HL-60/S4 treated with phorbol 12-myristate 13-acetate at 8.2 ng/mL for 4 days and 3 days (cell line): ENCODE data around the gene VDR.

Experiments used
- in situ Hi-C: fragments of 300-500 bp; cut with MboI; formaldehyde crosslinking; loops from 2 replicates; pipeline ENCODE4 v1.15.0; 2022; ENCODE audit warnings: low sequenced_read_pairs

The VDR gene

DNA sequence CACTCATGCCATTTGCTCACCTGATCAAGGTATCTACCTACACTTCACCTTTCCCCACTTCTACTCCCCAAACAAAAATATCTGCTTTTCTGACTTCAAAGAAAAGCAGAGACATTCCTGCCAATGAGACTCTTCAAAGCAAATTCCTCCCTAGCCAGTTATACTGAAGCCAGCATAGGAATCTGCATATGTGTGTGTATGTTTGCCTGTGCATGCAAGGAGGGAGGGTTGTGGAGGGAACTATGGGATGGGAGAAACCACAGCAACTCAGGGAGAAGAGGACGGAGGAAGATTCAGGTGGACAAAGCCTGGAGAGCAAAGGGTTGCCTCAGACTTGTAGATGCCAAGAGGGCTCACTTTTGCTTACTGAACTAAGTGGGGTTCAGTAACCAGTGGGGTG, 26.4 kb upstream of the VDR start:
- in situ Hi-C loops, result no loop called here

DNA sequence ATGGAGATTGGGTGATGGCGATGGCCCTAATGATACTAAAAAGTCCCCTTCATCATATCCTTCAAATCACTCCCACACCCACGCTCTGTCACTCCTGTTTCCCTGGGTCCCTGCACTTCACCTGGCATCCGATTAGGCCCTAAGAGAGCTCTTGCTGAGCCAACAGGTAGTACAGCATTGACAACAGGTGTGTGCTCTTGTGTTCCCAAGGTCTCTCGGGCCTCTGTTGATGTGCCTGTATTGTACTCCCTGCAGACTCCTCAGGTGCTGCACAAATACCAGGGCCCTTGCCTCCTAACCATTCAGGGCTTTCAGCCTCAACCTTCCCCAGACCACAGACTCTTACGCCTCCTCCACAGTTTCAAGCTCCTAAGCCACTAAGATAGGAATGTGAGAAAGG, 25.8 kb upstream of the VDR start:
- in situ Hi-C loops, result no loop called here

DNA sequence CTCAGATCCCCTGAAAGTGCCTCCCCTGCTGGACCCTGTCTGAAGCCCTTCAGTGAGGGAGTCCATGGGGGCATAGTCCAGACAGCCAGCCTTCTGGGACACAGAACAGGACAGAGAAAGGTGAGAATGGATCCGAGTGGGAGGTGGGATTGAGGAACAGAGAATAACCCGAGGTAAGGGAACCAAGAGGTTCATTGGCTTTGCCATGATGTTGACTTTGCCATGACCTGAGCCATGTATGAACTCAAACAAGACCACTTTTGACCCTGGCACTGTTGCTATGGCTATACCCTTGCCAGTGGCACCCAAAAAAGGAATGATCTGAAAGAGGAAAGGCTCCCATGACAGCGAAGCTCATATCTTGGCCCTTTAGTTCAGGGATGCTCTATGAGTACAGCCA, 22.6 kb upstream of the VDR start:
- in situ Hi-C loops, result no loop called here

DNA sequence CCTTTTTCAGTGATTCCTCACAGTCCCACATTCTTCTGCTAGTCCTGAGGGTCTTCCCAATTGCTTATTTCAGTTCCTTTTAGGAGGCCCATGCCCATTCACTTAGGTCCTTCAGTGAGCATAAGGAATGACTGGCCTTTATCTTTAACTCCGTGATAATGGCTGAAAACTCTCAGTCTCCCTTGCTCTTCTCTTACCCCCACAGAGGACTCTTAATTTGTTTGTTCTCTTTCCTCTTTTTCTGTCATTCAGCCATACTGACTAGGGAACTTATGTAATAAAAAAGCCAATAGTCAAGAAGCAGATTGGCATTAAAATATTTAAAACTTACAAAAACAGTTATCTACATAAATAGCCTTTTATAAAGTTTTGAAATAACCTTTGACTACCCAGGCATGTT, 17.1 kb upstream of the VDR start:
- in situ Hi-C loops, result no loop called here

DNA sequence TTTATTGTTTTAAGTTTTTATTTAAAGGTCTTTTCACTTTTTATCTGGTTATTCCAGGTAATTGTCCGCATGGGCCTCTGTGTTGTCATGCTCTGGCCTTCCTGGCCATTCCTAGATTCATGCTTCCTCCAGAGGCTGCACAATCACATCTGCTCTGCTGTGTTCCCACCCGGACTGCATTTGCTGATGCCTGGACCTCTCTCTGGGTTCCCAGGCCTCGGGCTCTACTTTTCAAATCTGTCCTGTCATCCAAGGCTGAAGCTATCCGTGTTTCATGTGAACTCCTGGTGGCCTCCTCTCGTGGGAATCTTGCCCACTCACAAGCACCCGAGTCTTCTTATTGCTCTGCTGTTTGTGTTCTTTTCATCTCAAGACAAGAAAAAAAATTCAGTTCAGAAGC, 16.1 kb upstream of the VDR start:
- in situ Hi-C loops, result no loop called here

DNA sequence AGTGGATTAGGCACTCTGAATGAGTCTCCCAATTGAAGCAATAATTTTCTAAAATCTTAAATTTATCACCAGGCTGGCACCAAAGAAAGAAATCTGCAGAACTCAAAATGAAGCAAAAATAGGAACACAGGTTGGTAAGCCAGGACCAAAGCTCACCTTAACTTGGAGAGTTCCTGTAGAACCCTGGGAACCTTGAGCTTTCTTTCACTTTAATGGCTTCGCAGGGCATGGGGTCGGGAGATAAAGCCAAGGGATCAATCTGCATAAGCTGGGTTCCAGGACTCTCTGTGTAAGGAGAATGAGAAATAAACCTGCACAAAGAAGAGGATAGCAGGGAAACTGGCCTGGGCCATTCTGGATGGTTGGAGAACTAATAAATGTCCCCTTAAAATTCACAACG, 8.3 kb upstream of the VDR start:
- in situ Hi-C loops, result no loop called here

DNA sequence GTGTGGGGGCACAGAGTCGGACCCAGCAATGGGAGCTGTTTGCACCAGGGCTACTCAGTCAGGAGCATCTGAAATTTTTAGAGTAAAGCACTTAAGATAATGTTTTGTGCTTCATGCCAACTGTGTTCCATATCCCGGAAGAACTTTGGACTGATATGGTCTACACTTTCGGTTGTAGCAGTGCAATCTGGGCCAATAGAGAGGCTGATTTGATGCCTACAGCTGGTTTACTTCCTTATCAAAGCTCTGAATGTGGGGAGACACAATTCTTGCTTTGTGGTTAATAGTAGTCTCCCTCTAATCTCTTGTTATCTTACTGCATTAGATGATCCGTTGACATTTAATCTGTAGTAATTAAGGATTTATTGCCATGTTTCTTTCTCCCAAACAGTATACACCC, 7.8 kb upstream of the VDR start:
- in situ Hi-C loops, result no loop called here

DNA sequence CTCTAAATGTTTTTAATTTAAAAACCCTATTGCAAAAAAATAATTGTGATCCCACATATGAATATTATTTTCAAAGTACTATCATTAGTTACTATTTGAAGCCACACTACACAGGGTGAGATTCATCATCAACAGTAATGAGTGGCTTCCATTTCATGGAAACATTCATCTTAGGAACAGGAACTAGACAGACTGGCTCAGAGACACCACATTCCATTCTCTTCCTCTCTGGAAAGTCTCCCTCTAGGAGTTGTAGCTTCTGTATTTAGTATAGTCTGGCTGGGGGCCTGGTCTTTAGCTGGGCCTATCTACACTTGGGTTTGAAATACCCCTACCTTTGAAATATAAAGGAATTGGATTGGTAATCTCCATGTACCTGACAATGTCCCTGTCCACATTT, 6.2 kb upstream of the VDR start:
- in situ Hi-C loops, result no loop called here

DNA sequence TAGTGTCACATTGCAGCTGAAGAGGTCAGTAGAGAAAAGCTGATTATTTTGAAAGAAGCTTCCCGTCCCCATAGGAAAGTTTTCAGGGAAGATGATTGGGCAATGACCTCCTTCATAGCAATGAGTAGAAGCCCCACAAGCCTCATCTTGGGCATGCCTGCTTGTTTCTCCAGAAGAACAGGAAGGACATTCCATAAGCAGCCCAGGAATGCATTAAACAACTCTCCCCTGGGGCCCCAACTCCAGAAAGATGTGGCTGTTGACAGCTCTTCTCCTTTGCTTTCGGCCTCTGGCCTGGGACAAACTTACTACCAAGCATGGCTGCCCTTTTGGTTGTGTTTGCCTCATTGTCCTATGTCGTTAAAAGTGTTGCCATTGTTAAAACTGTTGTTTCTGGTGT, 5.7 kb upstream of the VDR start:
- in situ Hi-C loops, result no loop called here

DNA sequence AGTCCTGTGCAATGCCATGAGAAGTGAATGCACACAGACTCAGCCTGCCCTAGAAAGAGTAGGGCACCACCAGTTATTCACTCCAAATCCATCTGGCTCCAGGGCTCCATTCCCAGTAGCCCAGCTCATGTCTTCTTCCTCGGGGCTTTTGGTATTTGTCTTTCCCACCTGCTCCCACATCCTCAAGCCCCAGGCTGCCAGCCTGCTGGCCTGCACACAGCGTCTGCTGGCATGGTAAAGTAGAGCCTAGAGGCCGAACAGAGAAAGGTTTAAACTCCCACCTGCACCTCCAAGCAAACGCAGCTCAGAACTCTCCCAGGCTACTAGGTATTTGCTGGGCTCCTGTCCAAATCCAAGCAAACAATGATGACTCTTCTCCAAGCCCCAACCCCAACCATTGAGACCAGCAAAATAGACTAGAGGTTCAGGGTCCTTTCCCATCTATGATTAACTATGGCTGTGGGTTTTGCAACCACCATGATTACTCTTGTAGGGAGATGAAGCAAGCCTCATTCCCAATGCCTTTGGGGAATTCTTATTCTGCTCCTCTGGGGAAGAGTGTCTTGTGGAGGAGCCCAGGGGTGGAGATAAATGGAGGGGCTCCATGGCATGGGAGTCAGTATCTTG, 5.2 kb upstream of the VDR start:
- in situ Hi-C loops, result no loop called here

DNA sequence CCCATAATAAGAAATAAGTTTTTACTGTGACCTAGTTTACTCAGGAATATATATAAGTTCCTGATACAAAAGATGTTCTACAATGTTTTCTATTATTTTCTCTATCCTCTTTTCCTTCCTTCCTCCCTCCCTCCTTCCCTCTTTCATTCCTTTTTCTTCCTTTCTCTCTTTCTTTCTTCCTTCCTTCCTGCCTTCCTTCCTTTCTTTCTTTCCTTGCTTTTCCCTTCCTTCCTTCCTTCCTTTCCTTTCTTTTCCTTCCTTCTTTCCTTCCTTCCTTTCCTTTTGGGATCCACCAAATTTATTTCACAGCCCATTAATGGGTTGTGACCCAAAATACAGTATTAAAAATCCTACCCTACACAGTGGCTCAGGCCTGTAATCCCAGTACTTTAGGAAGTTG, 3.9 kb upstream of the VDR start:
- in situ Hi-C loops, result no loop called here

DNA sequence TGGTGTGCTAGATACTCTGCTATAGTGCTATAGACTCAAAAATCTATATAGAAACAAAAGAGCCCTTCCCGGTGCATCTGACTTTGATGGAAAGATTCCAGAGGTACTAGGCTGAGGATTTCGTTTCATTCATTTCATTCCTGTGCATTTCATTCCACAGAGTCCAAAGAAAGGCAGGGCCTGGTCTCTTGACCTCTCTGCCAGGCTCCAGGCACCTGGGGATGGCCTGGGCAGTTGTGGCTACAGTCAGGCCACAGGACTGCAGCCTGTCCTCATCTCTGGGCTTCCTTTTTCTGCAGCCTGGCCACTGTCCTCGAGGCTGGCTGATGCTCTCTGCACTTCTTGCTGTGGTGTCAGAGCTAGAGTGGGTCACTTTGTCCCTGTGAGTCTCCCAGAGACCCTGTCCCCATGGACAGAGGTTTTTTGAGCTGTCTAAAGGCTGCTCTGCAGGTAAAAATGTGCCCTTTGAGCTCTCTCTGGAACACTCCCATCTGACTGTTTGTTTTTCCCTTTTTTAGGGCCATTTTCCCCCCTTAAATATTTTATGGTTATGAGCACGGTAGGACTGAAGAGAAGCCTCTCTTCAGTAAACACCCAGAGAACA, 3.2 kb upstream of the VDR start:
- in situ Hi-C loops, result no loop called here

DNA sequence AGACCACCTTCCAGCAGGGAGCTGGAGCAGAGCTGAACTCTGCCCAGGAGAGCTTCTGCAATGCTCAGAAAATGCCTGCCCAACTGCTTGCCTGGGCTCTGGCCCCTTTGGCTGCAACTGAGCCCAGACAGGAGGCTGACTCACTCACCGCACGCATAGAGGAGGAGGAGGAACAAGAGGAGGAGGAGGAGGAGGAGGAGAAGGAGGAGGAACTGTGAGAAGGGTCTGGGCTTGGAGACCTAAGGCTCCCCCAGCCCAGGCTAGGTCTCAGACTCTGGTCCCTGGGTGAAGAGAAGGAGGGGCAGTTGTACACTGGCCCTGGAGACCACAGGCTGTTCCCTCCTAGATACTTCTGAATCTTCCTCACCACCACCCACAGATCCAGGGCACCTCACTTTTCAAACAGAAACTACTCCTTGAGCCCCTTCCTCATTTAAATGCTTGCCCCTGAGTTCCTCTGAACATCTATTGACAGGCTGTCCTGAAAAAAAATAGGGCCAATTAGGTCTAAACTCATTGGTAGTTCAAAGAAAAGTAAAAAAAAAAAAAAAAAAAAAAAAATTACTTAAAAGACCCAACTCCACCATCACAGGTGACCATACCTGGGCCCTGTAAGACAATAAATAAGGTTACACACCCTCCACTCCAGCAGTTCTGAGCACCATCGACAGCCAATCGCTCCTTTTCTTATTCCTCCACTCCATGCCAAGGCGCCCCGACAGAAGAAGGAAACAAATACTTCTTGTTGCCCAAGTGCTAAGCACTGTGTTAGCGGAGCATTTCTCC, 674 bp downstream of the VDR start:
- in situ Hi-C loops, result no loop called here

DNA sequence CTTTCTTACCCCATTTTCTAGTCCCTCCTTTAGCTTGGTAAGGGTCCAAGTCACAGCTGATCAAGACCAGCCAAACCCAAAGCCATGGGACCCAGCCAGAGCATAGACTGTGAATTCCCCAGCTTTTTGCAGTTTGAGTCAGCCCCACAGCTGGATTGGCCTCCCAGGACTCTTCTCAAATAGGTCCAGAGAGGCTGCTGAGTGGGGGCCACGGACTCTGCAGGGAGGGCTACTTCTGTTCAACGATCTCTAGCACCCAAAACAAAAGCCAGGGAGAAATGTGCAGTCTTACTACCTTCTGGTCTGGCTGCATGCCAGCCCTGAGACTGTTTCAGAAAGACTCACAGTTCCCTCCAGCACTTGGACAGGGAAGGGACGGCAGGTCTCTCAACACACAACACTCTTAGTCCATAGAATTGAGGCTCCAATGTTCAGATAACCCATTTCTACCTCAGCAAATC, 1.6 kb downstream of the VDR start:
- in situ Hi-C loops, result no loop called here

DNA sequence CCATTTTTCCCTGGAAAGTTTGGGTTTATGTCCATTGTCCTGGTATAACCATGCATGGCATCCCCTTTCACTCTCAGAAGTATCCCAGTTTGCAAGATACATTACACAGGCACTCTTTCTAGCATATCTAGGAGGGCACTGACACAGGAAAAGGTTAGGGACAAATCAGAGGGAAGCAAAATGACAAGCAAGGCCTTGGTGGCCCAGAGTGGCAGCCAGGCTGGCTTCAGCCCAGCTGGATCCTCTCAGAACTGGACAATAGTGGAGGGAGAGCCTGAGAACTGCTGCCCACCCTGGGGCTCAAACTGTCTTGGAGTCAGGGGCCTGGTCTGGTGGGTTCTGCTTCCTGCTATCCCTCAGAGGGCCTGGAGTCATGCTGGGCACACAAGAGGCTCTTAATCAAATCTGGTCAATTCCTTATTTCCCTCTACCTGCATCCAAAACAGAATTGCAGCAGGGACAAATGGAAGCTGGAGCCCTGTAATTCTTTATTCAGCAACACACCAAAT, 2.6 kb downstream of the VDR start:
- in situ Hi-C loops, result no loop called here

DNA sequence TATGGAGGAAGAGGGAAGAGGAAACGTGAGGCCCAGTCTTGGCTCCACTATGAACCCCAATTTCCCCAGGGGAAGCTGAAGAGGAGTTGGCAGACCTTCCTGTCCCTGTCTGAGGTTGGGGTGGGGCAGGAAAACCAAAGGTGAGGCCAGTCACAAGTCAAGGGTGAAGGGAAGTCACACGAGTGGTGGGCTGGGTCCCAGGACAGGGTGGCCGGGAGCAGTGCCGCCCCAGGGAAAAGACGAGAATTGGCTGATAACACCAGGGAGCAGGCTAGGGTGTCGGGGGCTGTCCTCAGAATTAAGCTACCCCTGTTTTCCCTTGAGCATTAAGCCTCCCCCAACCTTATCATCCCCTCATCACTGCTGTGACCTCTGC, 3.1 kb downstream of the VDR start:
- in situ Hi-C loops, result no loop called here

DNA sequence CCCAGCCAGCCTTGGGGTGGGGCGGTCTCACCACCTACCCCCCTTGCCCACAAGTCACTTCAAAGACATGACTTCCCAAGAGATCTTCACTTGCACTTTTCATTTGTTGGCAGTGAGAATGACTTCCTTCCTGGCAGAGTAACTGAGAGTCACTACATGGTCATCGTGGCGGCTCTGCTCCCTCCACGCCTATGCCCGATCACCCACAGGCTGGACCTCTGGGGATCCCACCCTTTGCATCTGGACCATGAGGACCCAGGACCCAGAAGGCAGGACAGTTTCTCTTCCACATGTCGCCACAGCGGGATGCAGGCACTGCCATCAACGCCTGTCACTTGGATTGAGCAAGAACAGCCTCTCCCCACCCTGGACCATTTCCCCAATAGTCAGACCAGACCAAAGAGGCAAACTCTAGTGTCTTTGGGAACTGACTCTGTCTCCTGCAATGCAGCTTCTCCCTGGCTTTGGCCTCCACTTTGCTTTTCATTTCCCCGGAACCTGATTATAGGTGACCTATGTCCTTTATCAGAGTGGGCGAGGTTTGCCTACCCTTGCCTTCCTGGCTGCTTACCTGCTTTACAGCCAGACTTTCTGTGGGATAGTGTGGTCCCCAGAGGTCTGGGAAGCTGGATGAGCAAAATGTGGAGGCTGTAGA, 3.6 kb downstream of the VDR start:
- in situ Hi-C loops, result no loop called here

DNA sequence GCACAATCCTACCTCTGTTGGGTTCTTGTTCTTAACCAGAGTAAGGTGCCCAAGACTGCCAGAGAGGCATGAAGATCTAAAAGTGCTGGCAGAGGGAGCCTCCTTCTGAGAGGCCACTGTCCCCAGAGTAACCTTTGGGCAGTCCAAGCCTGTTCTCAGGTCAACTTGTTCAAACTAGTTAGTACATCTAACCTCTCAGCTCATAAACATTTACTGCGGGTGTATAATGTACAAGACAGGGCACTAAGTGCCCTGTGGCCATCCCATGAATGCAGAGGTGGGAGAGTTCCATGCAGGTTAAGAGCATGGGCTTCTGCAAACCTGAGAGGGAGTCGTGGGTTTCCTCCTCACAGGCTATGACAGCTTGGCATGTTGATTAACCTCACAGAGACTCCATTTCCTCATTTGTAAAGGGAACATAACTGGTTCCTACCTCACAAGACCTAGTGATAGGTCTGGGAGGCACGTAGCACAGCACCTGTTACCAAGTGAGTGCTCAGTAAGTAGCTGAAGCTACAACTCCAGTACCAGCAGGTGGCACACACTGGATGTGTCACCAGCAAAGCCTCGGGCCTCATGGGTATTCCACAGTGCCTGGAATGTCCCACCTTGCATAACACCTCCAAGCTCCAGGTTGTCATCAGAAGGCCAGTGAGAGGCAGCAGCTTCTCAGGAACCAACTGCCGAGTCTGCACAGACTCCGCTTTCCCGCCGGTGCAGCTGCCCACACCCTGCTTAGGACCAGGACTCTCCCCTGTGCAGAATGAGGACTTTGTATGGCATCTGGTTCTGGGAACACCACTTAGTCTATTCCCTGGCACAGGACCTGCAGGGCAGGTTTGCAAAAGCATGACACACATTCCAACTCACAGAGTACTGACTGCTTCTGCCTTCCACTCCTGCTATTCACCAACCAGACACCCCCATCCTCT, 4.4 kb downstream of the VDR start:
- in situ Hi-C loops, result no loop called here

DNA sequence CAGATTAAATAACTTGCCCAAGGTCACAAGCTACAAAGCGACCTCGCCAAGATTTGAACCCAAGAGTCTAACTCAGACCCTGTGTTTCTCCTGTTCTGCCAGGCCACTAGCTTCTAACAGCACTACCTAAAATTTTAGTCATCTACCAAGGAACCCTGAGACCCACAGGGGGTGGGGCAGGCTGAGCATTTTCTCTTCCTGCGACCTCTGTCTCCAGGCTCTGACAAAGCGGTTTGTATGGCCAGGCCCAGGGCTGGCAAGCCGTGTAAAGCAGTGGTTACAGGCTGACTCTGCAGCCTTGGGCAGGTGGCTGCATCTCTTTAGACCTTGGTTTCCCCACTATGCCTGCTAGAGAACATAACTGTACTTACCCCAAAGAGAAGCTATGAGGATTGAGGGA, 5.3 kb downstream of the VDR start:
- in situ Hi-C loops, result no loop called here

DNA sequence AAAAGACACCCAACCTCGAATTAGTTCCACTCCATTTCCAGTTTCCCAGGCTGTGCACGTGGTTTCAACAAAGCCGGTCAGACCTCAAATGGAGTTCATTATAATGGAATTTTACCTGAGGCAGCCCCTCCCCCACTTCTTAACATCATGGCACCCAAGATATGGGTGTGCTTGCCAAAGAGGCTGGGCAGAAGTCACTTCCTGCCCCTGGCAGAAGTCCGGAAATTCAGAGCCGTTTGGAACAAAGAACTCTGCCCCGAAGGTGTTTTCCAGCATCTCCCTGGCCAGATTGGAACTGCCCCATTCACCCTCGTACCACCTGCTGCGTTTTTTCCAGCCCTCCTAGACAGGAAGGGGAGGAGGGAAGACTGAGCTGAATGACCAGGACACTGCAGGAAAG, 8.2 kb downstream of the VDR start:
- in situ Hi-C loops, result no loop called here

DNA sequence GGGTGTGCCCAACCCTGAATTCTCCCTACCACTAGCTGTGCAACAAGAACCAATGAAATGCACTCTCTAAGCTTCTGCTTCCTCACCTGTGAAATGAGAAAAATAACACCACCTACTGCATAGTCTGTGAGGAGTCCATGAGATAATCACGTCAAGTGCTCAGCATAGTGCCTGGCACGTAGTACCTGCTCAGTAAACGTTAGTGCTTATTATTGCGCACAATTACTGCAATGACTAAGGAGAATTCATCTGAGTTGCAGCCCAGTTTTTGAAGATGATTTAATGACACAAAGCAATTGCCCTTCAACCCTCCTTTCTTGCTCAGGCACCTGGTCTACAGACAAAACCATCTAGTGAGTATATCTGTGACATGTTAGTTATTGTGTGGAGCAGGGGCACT, 8.8 kb downstream of the VDR start:
- in situ Hi-C loops, result no loop called here
